IMR-90 (cell line): Measurements from ENCODE around the gene SNRPD2. TPM values are rescaled to one million over a fixed set of nuclear protein-coding genes. Genes with fewer than 3 reads are reported as not detected.

Experiments used
- ATAC-seq: fragments of 200-7000 bp; cut with Tn5 transposase; 2 replicates; pipeline ENCODE4 v1.9.1; 2020; ENCODE audit warnings: low read depth, mild to moderate bottlenecking, moderate library complexity
- BruUV-seq: library from RNA; stranded (reverse); fragments of 400-500 nt; replicated peaks from 2 replicates; lab custom pipeline; 2021; lab: Mats Ljungman, UMichigan
- CTCF ChIA-PET: fragments of 300-600 bp; formaldehyde crosslinking; extraction: SDS; loops from one replicate; lab custom pipeline; 2021; ENCODE audit warnings: antibody characterized with exemption; lab: Yijun Ruan, JAX
- POLR2A ChIA-PET: fragments of 300-600 bp; sonication (Branson Sonifier 250); formaldehyde crosslinking; loops from one replicate; lab custom pipeline; 2022; ENCODE audit warnings: antibody characterized with exemption; ENCODE audit not compliant: unreplicated experiment; lab: Charles Lee
- DNase-seq: peaks from one replicate; pipeline ENCODE4 v3.0.0; 2013
- H2AFZ ChIP-seq: replicated peaks from 2 replicates; pipeline ENCODE3; 2013; ENCODE audit warnings: low read length, mild to moderate bottlenecking; ENCODE audit not compliant: poor library complexity
- H2AK5ac ChIP-seq: 2 replicates; pipeline ENCODE4 v1.6.1; 2013; ENCODE audit warnings: low read depth, low read length, inconsistent platforms
- H2AK9ac ChIP-seq: replicated peaks from 2 replicates; pipeline ENCODE3; 2013; ENCODE audit warnings: mild to moderate bottlenecking, low read depth, low read length, moderate library complexity; ENCODE audit not compliant: poor library complexity
- H2BK120ac ChIP-seq: 2 replicates; pipeline ENCODE4 v1.6.1; 2013; ENCODE audit warnings: low read depth, low read length, inconsistent platforms
- H2BK15ac ChIP-seq: 3 replicates; pipeline ENCODE4 v1.6.1; 2013; ENCODE audit warnings: low read depth, low read length, inconsistent platforms
- H2BK20ac ChIP-seq: 2 replicates; pipeline ENCODE4 v1.6.1; 2013; ENCODE audit warnings: low read depth, mild to moderate bottlenecking, inconsistent platforms, low read length, moderate library complexity
- H2BK5ac ChIP-seq: 2 replicates; pipeline ENCODE4 v1.6.1; 2013; ENCODE audit warnings: mild to moderate bottlenecking, low read depth, low read length, inconsistent platforms; ENCODE audit not compliant: poor library complexity, severe bottlenecking
- H3K14ac ChIP-seq: replicated peaks from 2 replicates; pipeline ENCODE4 v1.6.1; 2013; ENCODE audit warnings: low read depth, low read length, inconsistent platforms
- H3K18ac ChIP-seq: 2 replicates; pipeline ENCODE4 v1.6.1; 2013; ENCODE audit warnings: low read depth, low read length, control low read depth
- H3K23ac ChIP-seq: 2 replicates; pipeline ENCODE4 v1.6.1; 2013; ENCODE audit warnings: low read depth, low read length, inconsistent platforms
- H3K27ac ChIP-seq: 2 replicates; pipeline ENCODE4 v1.5.1; 2013; ENCODE audit warnings: mild to moderate bottlenecking, control low read depth, low read length; ENCODE audit not compliant: insufficient read depth
- H3K27me3 ChIP-seq: 2 replicates; pipeline ENCODE4 v1.6.1; 2013; ENCODE audit warnings: low read length; ENCODE audit not compliant: control insufficient read depth, insufficient read depth
- H3K36me3 ChIP-seq: 2 replicates; pipeline ENCODE4 v1.6.1; 2013; ENCODE audit warnings: low read length, mixed read lengths; ENCODE audit not compliant: control insufficient read depth, insufficient read depth
- H3K4ac ChIP-seq: 2 replicates; pipeline ENCODE4 v1.6.1; 2013; ENCODE audit warnings: low read depth, low read length, inconsistent platforms
- H3K4me1 ChIP-seq: 2 replicates; pipeline ENCODE4 v1.6.1; 2013; ENCODE audit warnings: low read length, mixed read lengths; ENCODE audit not compliant: control insufficient read depth, insufficient read depth
- H3K4me2 ChIP-seq: 2 replicates; pipeline ENCODE4 v1.6.1; 2013; ENCODE audit warnings: low read depth, mild to moderate bottlenecking, control low read depth, low read length, moderate library complexity
- H3K4me3 ChIP-seq: 2 replicates; pipeline ENCODE4 v1.5.1; 2013; ENCODE audit warnings: low read depth, mild to moderate bottlenecking, control low read depth, low read length, moderate library complexity; ENCODE audit not compliant: insufficient read depth
- H3K56ac ChIP-seq: 2 replicates; pipeline ENCODE4 v1.6.1; 2013; ENCODE audit warnings: low read length, inconsistent platforms; ENCODE audit not compliant: insufficient read depth; ENCODE audit errors: extremely low read depth
- H3K79me1 ChIP-seq, 2 experiments: 2 replicates each; pipeline ENCODE4 v1.6.1; 2013; ENCODE audit warnings: low read length in 2 of 2, inconsistent platforms in 1 of 2, low read depth in 1 of 2
- H3K9ac ChIP-seq: 2 replicates; pipeline ENCODE4 v1.6.1; 2013; ENCODE audit warnings: low read depth, low read length, control low read depth
- H3K9me1 ChIP-seq: 2 replicates; pipeline ENCODE4 v1.6.1; 2013; ENCODE audit warnings: low read length, inconsistent platforms; ENCODE audit not compliant: insufficient read depth
- H3K9me3 ChIP-seq: 2 replicates; pipeline ENCODE4 v1.6.1; 2013; ENCODE audit warnings: low read length; ENCODE audit not compliant: control insufficient read depth, insufficient read depth
- H4K20me1 ChIP-seq: 2 replicates; pipeline ENCODE4 v1.6.1; 2013; ENCODE audit warnings: low read length, inconsistent platforms; ENCODE audit not compliant: insufficient read depth
- H4K5ac ChIP-seq: 2 replicates; pipeline ENCODE4 v1.6.1; 2013; ENCODE audit warnings: mild to moderate bottlenecking, low read depth, low read length, control low read depth
- H4K8ac ChIP-seq, 2 experiments: 2 replicates each; pipeline ENCODE4 v1.6.1; 2013; ENCODE audit warnings: low read depth in 2 of 2, low read length in 2 of 2, control low read depth in 1 of 2, inconsistent platforms in 1 of 2
- H4K91ac ChIP-seq: 2 replicates; pipeline ENCODE4 v1.6.1; 2013; ENCODE audit warnings: low read depth, low read length, inconsistent platforms; ENCODE audit not compliant: insufficient read depth
- BHLHE40 ChIP-seq: fragments of 150-350 bp; IDR thresholded peaks from 2 replicates; pipeline ENCODE4 v1.6.1; 2016; ENCODE audit warnings: mild to moderate bottlenecking, low read depth, low read length
- CEBPB ChIP-seq: IDR thresholded peaks from 2 replicates; pipeline ENCODE4 v1.6.1; 2012; ENCODE audit warnings: low read depth, low read length, improper control_type of control experiment
- CHD1 ChIP-seq: IDR thresholded peaks from 2 replicates; pipeline ENCODE4 v1.6.1; 2012; ENCODE audit warnings: low read depth, low read length, improper control_type of control experiment
- FOS ChIP-seq: fragments of 150-350 bp; IDR thresholded peaks from 2 replicates; pipeline ENCODE4 v1.6.1; 2016; ENCODE audit warnings: low read depth, low read length
- MAFK ChIP-seq: IDR thresholded peaks from 2 replicates; pipeline ENCODE4 v1.6.1; 2012; ENCODE audit warnings: low read depth, low read length, improper control_type of control experiment
- MAZ ChIP-seq: IDR thresholded peaks from 2 replicates; pipeline ENCODE4 v1.6.1; 2012; ENCODE audit warnings: low read depth, mild to moderate bottlenecking, low read length, improper control_type of control experiment, moderate library complexity, borderline replicate concordance
- MXI1 ChIP-seq: IDR thresholded peaks from 2 replicates; pipeline ENCODE4 v1.6.1; 2012; ENCODE audit warnings: low read depth, mild to moderate bottlenecking, low read length, moderate library complexity, borderline replicate concordance
- NFE2L2 ChIP-seq: fragments of 150-350 bp; IDR thresholded peaks from 2 replicates; pipeline ENCODE4 v1.6.1; 2016; ENCODE audit warnings: low read depth, mild to moderate bottlenecking, low read length
- POLR2A ChIP-seq: IDR thresholded peaks from 2 replicates; pipeline ENCODE4 v1.6.1; 2012; ENCODE audit warnings: mild to moderate bottlenecking, low read depth, low read length
- RAD21 ChIP-seq: IDR thresholded peaks from 2 replicates; pipeline ENCODE4 v1.6.1; 2012; ENCODE audit warnings: low read length, improper control_type of control experiment
- RCOR1 ChIP-seq: IDR thresholded peaks from 2 replicates; pipeline ENCODE4 v1.6.1; 2012; ENCODE audit warnings: mild to moderate bottlenecking, low read length, improper control_type of control experiment; ENCODE audit not compliant: insufficient replicate concordance
- RFX5 ChIP-seq: IDR thresholded peaks from 2 replicates; pipeline ENCODE4 v1.8.0; 2012; ENCODE audit warnings: low read depth, mild to moderate bottlenecking, low read length, moderate library complexity
- SMC3 ChIP-seq: fragments of 150-350 bp; IDR thresholded peaks from 2 replicates; pipeline ENCODE4 v1.6.1; 2016; ENCODE audit warnings: low read depth, mild to moderate bottlenecking, antibody characterized with exemption, low read length, moderate library complexity
- WGBS, 2 experiments: methylation state at CpG; one replicate each; pipeline versions ENCODE4 v1.1.5 to v1.1.7; 2013; ENCODE audit warnings: missing lambda C conversion rate in 2 of 2; ENCODE audit not compliant: insufficient read length in 1 of 2; ENCODE audit errors: extremely low coverage in 2 of 2; 5-methylcytosine and 5-hydroxymethylcytosine counted together
- dilution Hi-C: fragments of 300-500 bp; cut with HindIII; formaldehyde crosslinking; loops from one replicate; pipeline ENCODE4 v1.14.3; 2018; ENCODE audit warnings: low sequenced_read_pairs; ENCODE audit not compliant: unreplicated experiment
- in situ Hi-C: fragments of 300-500 bp; cut with MboI; formaldehyde crosslinking; loops from 3 replicates; pipeline ENCODE4 v1.14.3; 2019; ENCODE audit warnings: low sequenced_read_pairs, inconsistent platforms, mixed read lengths
- intact Hi-C: fragments of 100-400 bp; cut with micrococcal nuclease; formaldehyde crosslinking; loops from 2 replicates; pipeline ENCODE4 v1.10.0; 2022
- polyA plus RNA-seq, 3 experiments: library from polyadenylated mRNA; depleted of rRNA; stranded (reverse); fragments of >200 nt; gene quantifications; 2 replicates each; pipeline ENCODE4 v1.2.3, GENCODE V29; 2012; ENCODE audit warnings: low replicate concordance in 1 of 3
- total RNA-seq: library from RNA; depleted of rRNA; stranded (reverse); fragments of >200 nt; gene quantifications from 2 replicates; pipeline ENCODE4 v1.2.3, GENCODE V29; 2012
- TF ChIP-seq, protein P1 (sequence below): fragments of 150-350 bp; IDR thresholded peaks from 2 replicates; pipeline ENCODE4 v1.6.1; 2016; ENCODE audit warnings: low read depth, mild to moderate bottlenecking, low read length, moderate library complexity, borderline replicate concordance
- TF ChIP-seq, protein P2 (sequence below): fragments of 150-350 bp; IDR thresholded peaks from 2 replicates; pipeline ENCODE4 v1.6.1; 2017; ENCODE audit warnings: mild to moderate bottlenecking, antibody characterized with exemption, low read length, low read depth
- TF ChIP-seq, protein P3 (sequence below): conservative IDR thresholded peaks from 2 replicates; pipeline ENCODE4 v1.5.1; 2012; ENCODE audit warnings: mild to moderate bottlenecking, low read depth, low read length, improper control_type of control experiment

SNRPD2 gene
- total and polyA plus RNA-seq, 2 of the 4 experiments (the other 2 are of a cell fraction): 587 to 877 TPM

DNA sequence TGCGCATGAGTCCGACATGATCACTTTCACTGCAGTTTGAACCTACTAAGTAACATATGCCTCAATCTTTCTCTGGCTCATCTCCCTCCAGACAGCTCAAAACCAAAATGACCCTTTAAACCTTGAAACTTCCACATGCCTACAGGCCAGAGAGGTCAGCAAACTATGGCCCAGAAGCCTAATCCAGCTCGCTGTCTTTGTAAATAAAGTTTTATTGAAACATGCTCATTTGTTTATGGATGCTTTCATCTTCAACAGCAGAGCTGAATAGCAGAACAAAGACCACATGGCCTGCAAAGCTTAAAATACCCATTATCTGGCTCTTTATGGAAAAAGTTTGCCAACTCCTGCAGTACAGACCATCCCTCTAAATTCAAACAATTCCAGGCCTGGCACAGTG, 23.4 kb upstream of the SNRPD2 start:
- no peak overlapping the region for H3K14ac ChIP-seq
- H3K4me1 ChIP-seq: peaks cover 7% of the 10 kb centered on the region
- ChIA-PET CTCF (no interaction called here), POLR2A (interaction anchor here (0.7 kb wide), 1 partner anchor 38 kb away, joined by 3 read pairs; no protein-coding TSS in a partner anchor)
- WGBS, 2 experiments: no CpG with 5 or more reads among the region's 3 CpGs
- no peak overlapping the region for H4K5ac ChIP-seq
- H3K23ac ChIP-seq: no peak overlapping the region
- dilution Hi-C loops (no loop called here), intact Hi-C loops (no loop called here), in situ Hi-C loops (no loop called here)
- H3K56ac ChIP-seq: no peak overlapping the region
- BruUV-seq: no TSS peak
- H4K8ac ChIP-seq: no peak overlapping the region
- no peak overlapping the region; the same call in 1 of the 2 replicates for H3K4ac ChIP-seq
- no peaks in the 10 kb centered on the region for H3K9me1 ChIP-seq
- no peak overlapping the region for H3K18ac ChIP-seq
- H2AK5ac ChIP-seq: no peak overlapping the region
- no peaks in the 10 kb centered on the region for H3K27me3 ChIP-seq
- H2BK120ac ChIP-seq: no peak overlapping the region
- peaks cover 32 to 84% of the 10 kb centered on the region in 2 experiments for H3K79me1 ChIP-seq
- H4K20me1 ChIP-seq: no peaks in the 10 kb centered on the region
- no peak overlapping the region for H2BK15ac ChIP-seq
- H3K9me3 ChIP-seq: no peaks in the 10 kb centered on the region
- DNase-seq (no peak), ATAC-seq (no peak)
- no peak overlapping the region for H2AFZ ChIP-seq
- no peak overlapping the region for H3K4me2 ChIP-seq
- no peak overlapping the region for H4K91ac ChIP-seq
- H3K9ac ChIP-seq: no peak overlapping the region
- peaks cover 19% of the 10 kb centered on the region for H3K36me3 ChIP-seq
- H3K4me3 ChIP-seq: no peak overlapping the region
- H2BK20ac ChIP-seq: no peak overlapping the region
- no peak for TF ChIP-seq RCOR1
- no peak for TF ChIP-seq FOS
- TF ChIP-seq BHLHE40: no peak
- no peak for TF ChIP-seq NFE2L2
- no peak for TF ChIP-seq MAFK
- TF ChIP-seq, protein P1, sequence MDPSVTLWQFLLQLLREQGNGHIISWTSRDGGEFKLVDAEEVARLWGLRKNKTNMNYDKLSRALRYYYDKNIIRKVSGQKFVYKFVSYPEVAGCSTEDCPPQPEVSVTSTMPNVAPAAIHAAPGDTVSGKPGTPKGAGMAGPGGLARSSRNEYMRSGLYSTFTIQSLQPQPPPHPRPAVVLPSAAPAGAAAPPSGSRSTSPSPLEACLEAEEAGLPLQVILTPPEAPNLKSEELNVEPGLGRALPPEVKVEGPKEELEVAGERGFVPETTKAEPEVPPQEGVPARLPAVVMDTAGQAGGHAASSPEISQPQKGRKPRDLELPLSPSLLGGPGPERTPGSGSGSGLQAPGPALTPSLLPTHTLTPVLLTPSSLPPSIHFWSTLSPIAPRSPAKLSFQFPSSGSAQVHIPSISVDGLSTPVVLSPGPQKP: no peak
- TF ChIP-seq MAZ: no peak
- TF ChIP-seq RFX5: no peak
- TF ChIP-seq, protein P2, sequence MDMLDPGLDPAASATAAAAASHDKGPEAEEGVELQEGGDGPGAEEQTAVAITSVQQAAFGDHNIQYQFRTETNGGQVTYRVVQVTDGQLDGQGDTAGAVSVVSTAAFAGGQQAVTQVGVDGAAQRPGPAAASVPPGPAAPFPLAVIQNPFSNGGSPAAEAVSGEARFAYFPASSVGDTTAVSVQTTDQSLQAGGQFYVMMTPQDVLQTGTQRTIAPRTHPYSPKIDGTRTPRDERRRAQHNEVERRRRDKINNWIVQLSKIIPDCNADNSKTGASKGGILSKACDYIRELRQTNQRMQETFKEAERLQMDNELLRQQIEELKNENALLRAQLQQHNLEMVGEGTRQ: no peak
- TF ChIP-seq RAD21: no peak
- no peak for TF ChIP-seq CEBPB
- TF ChIP-seq MXI1: no peak
- TF ChIP-seq CHD1: no peak
- no peak for TF ChIP-seq POLR2A
- TF ChIP-seq, protein P3, sequence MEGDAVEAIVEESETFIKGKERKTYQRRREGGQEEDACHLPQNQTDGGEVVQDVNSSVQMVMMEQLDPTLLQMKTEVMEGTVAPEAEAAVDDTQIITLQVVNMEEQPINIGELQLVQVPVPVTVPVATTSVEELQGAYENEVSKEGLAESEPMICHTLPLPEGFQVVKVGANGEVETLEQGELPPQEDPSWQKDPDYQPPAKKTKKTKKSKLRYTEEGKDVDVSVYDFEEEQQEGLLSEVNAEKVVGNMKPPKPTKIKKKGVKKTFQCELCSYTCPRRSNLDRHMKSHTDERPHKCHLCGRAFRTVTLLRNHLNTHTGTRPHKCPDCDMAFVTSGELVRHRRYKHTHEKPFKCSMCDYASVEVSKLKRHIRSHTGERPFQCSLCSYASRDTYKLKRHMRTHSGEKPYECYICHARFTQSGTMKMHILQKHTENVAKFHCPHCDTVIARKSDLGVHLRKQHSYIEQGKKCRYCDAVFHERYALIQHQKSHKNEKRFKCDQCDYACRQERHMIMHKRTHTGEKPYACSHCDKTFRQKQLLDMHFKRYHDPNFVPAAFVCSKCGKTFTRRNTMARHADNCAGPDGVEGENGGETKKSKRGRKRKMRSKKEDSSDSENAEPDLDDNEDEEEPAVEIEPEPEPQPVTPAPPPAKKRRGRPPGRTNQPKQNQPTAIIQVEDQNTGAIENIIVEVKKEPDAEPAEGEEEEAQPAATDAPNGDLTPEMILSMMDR: no peak
- TF ChIP-seq SMC3: no peak
- H2AK9ac ChIP-seq: no peak overlapping the region
- no peak overlapping the region for H2BK5ac ChIP-seq
- no peak overlapping the region for H3K27ac ChIP-seq
